ENCODE data around the gene PREX1.

PREX1 gene

GRCh38 chr20:48747840-48748414 lies 79.9 kb downstream of the PREX1 start:
- FAIRE-seq = no peak

DNA sequence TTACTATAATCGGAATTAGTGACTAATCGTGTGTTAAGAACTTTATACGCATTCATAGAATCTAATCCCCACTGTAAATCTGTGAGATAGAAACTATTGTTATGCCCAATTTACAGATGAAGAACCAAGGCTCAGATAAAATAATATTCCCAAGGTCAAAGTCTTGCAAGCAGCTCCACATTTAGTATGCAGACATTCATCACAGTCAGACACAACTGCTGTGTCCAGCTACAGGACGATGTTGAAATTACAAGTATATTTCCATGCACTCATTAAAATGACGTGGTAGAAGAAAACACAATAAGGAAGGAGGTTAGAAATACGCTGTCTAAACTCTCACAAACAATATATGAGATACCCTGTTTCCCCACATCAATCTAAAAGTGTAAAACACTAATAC lies 82.5 kb downstream of the PREX1 start:
- FAIRE-seq = no peak

DNA sequence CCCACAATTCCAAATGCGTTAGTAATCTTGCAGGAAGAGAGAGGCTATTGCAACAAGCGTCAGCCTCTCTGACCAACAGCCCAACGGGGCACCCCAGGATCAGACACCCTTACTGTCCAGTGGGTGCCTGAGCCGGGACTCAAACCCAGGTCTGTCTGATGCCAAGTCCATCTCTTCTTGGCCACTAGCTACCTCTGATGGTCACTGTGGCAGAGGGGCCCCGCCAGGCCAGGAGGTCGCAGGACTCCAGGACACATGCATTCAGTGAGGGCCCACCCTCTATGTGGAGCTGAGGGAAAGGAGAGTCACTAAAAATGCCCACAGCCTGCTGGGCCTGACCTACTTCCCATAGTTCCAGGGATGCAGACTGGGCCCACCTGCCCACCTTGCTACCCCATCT lies 83.3 kb downstream of the PREX1 start:
- no peak for FAIRE-seq

DNA sequence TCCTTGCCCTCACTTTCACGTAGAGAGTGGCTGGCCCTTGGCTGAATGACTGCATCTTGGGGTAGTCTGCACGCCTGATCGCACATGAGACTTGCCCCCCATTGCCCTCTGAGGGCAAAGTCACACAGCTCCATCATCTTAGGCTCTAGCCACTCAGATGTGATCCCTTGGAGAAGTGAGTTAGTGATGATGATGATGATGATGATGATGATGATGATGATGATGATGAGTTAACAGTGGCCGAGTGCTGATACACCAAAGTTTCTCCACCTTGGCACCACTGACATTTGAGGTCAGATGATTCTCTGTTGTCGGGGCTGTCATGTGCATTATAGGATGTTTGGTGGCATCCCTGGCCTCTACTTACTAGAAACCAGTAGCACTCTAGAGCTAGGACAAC lies 84.0 kb downstream of the PREX1 start:
- FAIRE-seq = no peak

- no peak for FAIRE-seq
Measured at GRCh38 chr20:48742912-48743680, 84.7 kb downstream of the PREX1 start.

GRCh38 chr20:48742233-48742632 lies 85.6 kb downstream of the PREX1 start:
- no peak for FAIRE-seq

DNA sequence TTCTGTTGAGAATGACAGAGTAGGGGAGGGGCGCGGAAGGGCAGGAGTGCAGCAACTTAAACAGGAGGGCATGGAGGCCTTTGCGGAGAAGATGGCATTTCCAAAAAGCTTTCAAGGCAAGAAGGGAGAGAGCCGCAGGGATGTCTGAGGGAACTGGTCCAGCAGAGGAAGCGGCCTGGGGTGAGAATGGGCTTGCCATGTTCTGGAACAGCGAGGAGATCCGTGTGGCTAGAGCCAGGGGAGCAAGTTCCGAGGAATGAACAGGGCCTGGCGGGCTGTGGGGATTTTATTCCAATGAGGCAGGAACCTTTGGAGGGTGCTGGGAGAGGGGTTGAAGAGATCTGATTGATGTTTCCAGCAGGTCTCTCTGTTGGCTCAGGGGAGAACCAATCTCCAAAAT lies 86.1 kb downstream of the PREX1 start:
- no peak for FAIRE-seq

- no peak for FAIRE-seq
Measured at GRCh38 chr20:48740712-48741111, 87.1 kb downstream of the PREX1 start.

GRCh38 chr20:48740292-48740649 lies 87.5 kb downstream of the PREX1 start:
- FAIRE-seq = no peak

DNA sequence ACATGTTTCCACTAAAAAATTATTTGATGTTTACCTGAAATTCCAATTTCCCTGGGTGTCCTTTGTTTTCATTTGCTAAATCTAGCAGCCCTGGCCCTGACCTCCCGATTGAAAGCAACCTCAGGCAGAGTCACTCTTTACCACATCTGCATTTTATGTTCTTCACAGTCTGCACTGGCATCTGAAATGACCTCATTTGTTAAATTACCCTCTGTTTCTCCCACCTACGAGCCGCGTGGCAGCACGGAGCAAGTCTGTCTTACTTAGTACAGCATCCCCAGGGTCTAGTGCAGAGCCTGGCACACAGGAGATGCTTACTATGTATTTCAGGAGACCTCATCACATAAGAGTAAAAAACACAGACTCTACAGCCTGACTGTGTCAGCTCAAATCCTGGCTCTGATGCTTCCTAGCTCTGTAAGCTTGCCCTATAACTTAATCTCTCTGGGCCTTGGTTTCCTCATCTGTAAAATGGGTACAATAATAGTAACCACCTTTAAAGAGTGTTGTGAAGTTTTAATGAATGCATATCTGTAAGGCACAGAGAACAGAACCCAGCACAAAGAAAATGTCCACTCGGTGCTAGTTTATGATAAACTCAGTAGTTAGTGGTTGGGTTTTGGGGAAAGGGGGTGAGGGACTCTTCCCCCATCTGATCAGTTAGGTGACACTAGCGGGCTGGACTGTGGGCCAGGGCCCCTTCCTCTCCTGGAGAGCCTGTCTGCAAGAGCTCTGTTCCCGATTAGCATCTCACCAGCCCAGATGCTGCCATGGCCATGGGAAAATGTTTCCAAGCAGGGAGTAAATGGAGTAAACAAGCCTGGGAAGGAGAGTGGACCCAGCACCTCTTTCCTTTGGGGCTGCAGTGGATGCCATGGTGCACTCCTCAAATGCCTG lies 88.2 kb downstream of the PREX1 start:
- FAIRE-seq = no peak

DNA sequence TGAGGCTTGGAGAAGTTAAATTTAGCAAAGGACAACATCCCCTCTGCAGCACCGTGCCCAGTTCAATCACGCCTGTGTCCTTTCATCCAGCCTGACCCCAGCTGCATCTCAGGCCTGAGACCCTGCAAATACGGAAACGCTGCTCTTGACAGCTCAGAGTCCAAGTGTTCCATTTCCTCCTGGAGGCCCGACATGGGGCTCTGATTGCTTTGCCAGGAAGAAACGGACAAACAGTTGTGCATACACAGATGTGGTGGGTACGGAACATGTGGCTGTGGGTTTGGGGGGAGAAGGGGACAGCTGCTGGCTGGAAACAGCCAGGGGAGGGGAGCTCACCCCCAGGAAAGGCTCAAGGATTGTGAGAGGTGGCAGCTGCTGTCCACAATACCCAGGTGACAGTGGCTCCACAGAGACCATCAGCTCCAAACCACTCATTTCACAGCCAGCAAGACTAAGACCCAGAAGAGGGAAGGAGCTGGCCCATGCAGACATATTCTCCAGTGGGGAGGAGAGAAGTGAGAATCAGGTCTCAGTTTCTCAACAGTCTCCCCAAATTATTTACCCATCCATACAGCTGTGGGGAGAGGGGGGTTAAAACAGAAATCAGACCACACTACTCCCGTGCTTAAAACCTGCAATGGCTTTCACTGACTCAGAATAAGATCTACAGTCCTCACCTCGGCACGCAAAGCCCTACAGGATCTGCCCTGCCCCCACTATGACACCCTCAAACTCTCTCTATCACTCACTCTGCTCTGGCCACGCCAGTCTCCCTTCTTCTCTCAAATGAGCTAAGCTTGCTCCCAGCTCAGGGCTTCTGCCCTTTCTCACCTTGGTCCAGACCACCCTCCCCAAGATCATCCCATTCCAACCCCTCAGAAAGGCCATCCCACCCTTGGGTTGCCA lies 89.1 kb downstream of the PREX1 start:
- no peak for FAIRE-seq

- no peak for FAIRE-seq
Measured at GRCh38 chr20:48738094-48738398, 89.8 kb downstream of the PREX1 start.

GRCh38 chr20:48737434-48738093 lies 90.2 kb downstream of the PREX1 start:
- FAIRE-seq = no peak

DNA sequence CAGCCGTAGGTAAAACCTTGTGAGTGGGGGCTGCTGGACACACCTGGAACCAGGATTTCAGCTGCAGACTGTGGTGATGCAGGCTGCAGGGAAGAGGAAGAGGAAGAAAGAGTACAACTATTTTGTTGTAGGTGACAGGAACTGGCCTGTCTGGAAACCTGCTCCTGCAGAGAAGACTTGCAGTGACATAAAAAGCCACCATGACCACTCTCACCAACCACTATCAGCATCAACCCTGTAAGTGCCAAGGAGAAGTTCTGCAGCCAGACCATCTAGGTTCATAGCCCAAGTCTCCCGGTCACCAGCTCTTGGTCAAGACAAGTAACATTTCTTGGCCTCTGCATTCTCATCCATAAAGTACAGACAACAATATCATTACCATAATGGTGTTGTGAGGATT lies 91.2 kb downstream of the PREX1 start:
- no peak for FAIRE-seq

DNA sequence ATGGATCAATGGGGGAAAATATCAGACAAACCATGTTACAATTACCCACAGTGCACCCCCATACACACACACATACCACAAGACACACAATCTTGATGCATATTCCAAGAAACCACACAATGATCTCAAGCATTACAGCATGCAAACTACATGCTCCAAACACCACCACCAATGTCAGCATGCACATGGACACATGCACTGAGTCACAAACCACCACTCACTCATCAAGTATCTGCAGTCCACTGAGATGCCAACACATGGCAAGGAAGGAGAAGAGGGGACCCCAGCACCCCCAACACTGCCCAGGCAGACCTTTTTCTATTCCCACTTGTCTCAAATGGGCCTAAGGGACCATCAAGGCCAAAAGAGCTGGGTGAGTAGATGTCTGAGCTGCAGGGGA lies 91.6 kb downstream of the PREX1 start:
- FAIRE-seq = no peak

DNA sequence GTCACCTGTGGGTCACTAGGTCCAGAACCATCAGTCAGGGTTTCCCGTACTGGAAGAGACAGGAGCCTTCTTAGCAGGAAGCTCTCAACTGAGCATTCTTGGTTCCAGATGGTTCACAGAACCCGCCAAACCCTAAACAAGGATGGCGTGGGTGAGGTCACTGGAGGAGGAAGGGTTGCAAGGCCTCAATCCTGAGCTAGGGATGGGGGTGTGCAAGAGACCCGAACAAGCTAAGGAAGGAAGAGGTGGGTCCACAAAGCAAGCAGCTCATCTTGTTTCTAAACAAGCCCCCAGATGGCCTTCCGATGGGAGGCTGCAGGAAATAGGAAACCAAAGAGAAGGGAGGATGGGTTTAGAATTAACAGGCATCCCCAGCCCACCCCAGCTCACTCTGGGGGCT lies 92.7 kb downstream of the PREX1 start:
- no peak for FAIRE-seq

- no peak for FAIRE-seq
Measured at GRCh38 chr20:48734104-48734749, 93.6 kb downstream of the PREX1 start.

DNA sequence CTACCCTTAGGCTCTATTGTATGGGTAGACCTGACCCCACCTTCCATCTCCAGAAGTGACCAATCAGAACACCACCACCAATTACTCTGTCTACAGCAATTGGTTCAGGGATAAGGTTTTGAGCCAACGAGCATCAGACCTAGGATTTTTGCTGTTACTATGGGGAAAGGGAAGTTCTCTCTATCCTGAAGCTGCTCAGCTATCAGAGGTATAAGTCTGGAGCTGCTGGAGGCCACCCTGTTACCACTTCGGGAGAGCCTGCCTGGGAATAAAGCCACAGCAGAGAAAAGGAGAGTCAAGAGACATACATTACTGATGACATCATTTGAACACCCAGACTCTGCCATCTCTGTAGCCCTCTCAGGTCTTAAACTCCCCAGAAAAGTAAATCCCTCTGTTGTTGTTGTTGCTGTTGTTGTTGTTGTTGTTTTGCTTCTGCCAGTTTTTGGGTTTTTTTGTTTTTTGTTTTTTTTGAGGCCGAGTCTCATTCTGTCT lies 94.5 kb downstream of the PREX1 start:
- FAIRE-seq = no peak

DNA sequence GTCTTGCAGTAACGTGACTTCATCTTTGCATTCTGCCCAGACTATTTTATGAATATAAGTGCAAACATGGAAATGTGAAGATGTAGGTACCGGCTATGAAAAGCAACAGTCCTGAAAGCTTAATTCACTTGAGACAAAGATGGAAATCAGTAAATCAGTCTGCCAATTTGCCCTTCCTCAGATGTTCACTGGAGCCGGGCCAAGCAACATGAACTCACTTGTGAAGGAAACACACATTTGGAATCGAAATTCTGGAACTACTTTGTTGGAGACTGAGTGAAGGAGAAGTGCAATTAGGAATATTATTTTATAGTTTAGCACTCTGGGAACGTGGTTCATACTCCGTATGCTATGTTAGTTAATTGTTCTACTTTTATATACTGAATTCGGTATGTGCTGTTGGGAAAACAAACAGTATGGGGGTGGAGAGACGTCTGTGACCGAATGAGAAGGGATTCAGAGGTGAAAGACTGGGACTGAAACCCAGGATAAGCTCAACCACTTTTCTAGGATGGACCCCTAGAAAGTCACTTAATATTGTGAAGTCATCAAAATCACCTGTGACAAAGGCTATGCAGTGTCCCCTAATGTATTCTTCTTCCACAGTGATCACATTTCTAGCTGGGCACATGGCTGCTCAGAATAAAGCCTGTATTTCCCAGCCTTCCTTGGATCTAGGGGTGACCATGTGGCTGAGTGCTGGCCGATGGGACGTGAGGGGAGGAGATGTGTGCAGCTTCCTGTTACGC lies 95.5 kb downstream of the PREX1 start:
- FAIRE-seq = no peak

GRCh38 chr20:48731536-48731935 lies 96.3 kb downstream of the PREX1 start:
- FAIRE-seq = no peak

DNA sequence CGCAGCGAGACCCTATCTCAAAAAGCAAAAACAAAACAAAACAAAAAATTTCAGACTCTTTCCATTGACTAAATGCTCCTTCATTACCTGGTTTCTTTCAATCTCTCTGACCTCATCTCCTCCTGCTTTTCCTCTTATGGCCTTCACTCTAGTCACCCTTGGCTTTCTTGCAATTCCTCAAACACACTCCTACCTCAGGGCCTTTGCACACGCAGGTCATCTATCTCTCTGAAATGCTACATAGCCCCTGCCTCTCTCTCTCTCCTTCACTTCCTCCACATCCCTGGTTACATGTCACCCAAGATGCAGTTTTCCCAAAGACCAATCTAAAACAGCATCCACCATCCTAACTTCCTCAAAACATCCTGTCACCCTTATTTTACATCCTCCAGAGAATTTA lies 96.8 kb downstream of the PREX1 start:
- no peak for FAIRE-seq

Measured in TTC549 (cell line).